Stimulated activated naive B cell treated with anti-CD40 and anti-IgM and Interleukin-4, amounts not matched to agents 10 μg/mL and 1 μg/mL and 100 μg/mL, for 72 hours (primary cell): ENCODE results near the gene CYP4F22.
"Not testable (repeated sequence)": the region's sequence is repeated elsewhere in the genome, so short reads cannot be mapped to it uniquely, and the experiment has no call there.

ENCODE experiments used
- ATAC-seq, 2 donors: fragments of 150-1000 bp; cut with Tn5 transposase; replicated peaks; 2 replicates each; pipeline ENCODE4 v1.10.0; 2021; ENCODE audit warnings: moderate library complexity in 1 of 2
- DNase-seq: peaks from one replicate; pipeline ENCODE4 v3.0.0; 2021
- H3K27ac Mint-ChIP-seq: one replicate; pipeline ENCODE4 v1.8.0; 2022; ENCODE audit warnings: mild to moderate bottlenecking, mixed read lengths
- H3K27me3 Mint-ChIP-seq, 2 donors: one replicate each; pipeline ENCODE4 v1.8.0; 2022; ENCODE audit warnings: mixed read lengths in 2 of 2
- H3K36me3 Mint-ChIP-seq, 2 donors: one replicate each; pipeline ENCODE4 v1.8.0; 2022; ENCODE audit warnings: mixed read lengths in 2 of 2, mild to moderate bottlenecking in 1 of 2
- H3K4me1 Mint-ChIP-seq, 2 donors: one replicate each; pipeline ENCODE4 v1.8.0; 2022; ENCODE audit warnings: mixed read lengths in 2 of 2, mild to moderate bottlenecking in 1 of 2
- H3K4me3 Mint-ChIP-seq, 2 donors: one replicate each; pipeline ENCODE4 v1.8.0; 2022; ENCODE audit warnings: mild to moderate bottlenecking in 2 of 2, mixed read lengths in 2 of 2, moderate library complexity in 1 of 2
- H3K9me3 Mint-ChIP-seq, 2 donors: one replicate each; pipeline ENCODE4 v1.8.0; 2022; ENCODE audit warnings: mixed read lengths in 2 of 2, mild to moderate bottlenecking in 1 of 2

CYP4F22 gene

DNA sequence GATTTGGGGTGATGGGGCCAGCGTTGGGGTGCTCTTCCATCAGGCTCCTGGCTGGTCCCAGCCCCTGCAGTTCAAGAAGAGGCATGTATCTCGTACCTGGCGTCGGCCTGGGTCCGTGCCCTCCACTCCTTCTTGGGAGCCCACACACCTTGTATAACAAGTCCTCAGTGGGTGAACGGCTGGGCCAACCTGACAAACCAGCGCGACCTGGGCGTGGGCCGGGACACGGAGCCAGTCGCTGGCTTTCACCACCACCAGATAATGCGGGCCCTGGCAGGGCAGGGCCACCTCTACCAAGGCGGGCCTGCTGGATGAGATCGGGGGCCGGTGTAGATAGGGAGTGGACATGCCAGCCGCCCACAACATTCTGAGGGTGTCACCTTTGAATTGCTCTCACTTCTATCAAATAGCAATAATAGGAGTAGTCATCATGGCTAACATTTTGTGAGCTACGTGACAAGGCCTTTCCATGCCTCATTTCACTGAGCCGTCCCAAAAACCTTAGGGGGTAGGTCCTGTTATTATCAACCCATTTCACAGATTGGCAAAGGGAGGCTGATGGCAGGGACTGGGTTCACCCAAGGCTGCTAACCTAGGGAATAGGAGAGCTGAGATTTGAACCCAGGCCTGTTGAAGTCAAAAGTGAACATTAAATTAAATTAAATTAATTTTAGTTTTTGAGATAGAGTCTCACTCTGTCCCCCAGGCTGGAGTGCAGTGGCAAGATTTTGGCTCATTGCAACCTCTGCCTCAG lies 3.5 kb downstream of the CYP4F22 start:
- Mint-ChIP-seq H3K27ac (no peak overlapping the region), H3K4me1 (peaks cover 11 to 23% of the 10 kb centered on the region in 2 donors), H3K9me3 (no peaks in the 10 kb centered on the region), H3K36me3 (peaks cover 0 to 4% of the 10 kb centered on the region in 2 donors), H3K27me3 (peaks cover 46 to 52% of the 10 kb centered on the region in 2 donors), H3K4me3 (no peak overlapping the region)
- ATAC-seq (no peak), DNase-seq (no peak)

DNA sequence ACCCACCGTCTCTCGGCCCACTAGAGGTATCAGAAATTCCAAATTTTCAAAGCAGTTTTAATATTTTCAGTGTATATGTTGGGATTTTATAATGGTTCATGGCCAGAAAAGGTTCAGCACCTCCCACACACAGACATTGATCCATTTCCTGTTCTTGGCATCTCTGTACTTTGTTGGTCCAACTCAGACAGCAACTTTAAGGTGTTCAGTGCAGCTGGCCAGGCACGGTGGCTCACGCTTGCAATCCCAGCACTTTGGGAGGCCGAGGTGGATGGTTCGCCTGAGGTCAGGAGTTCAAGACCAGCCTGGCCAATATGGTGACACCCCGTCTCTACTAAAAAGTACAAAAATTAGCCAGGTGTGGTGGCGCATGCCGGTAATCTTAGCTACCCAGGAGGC lies 6.9 kb downstream of the CYP4F22 start:
- not testable (repeated sequence) for H3K4me1 Mint-ChIP-seq, H3K27ac Mint-ChIP-seq, H3K9me3 Mint-ChIP-seq, H3K36me3 Mint-ChIP-seq, H3K4me3 Mint-ChIP-seq, ATAC-seq, DNase-seq
- peaks cover 31 to 39% of the 10 kb centered on the region in 2 donors for H3K27me3 Mint-ChIP-seq

DNA sequence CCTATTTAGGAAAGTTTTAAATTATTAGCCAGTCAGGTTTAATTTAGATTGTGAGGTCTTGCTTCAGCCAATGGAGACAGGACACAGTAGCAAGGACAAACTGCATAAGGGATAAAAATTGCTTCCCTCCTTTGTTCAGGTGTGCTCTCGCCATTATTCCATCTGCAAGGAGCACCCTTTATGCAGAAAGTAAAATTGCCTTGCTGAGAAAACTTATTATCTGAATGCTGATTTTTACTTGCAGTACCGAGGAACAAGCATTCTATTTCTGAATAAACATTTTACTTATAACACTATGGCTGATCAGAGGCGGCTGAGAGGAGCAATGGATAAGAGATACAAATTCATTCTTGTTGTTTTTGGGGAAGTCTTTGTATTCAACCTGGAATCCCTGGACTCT lies 8.0 kb downstream of the CYP4F22 start:
- peaks cover 0 to 7% of the 10 kb centered on the region in 2 donors for H3K4me1 Mint-ChIP-seq
- no peak for DNase-seq
- no peak for ATAC-seq
- H3K9me3 Mint-ChIP-seq: peaks cover 5% of the 10 kb centered on the region in 2 donors
- H3K27ac Mint-ChIP-seq: no peak overlapping the region
- H3K36me3 Mint-ChIP-seq: peaks cover 1 to 8% of the 10 kb centered on the region in 2 donors
- peaks cover 26 to 32% of the 10 kb centered on the region in 2 donors for H3K27me3 Mint-ChIP-seq
- H3K4me3 Mint-ChIP-seq: no peak overlapping the region

DNA sequence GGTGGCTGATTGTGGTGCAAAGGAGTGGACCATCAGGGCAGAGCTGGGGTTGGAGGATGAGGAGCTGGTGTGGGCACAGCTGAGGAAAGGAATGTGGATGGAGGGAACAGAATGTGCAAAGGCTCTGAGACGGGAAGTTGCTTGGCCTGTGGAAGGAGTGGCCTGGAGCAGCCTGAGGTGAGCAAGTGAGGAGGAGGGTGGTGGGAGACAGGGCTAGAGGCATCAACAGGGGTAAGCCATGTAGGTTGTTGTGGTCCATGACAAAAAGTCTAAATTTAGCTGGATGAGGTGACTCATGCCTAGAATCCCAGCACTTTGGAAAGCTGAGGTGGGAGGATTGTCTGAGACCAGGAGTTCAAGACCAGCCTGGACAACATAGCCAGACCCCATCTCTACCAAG lies 9.5 kb downstream of the CYP4F22 start:
- H3K36me3 Mint-ChIP-seq: peaks cover 1 to 8% of the 10 kb centered on the region in 2 donors
- H3K4me3 Mint-ChIP-seq: no peak overlapping the region
- peaks cover 19 to 28% of the 10 kb centered on the region in 2 donors for H3K27me3 Mint-ChIP-seq
- no peak for DNase-seq
- no peak for ATAC-seq
- peaks cover 0 to 7% of the 10 kb centered on the region in 2 donors for H3K4me1 Mint-ChIP-seq
- H3K27ac Mint-ChIP-seq: no peak overlapping the region
- peaks cover 5% of the 10 kb centered on the region in 2 donors for H3K9me3 Mint-ChIP-seq

DNA sequence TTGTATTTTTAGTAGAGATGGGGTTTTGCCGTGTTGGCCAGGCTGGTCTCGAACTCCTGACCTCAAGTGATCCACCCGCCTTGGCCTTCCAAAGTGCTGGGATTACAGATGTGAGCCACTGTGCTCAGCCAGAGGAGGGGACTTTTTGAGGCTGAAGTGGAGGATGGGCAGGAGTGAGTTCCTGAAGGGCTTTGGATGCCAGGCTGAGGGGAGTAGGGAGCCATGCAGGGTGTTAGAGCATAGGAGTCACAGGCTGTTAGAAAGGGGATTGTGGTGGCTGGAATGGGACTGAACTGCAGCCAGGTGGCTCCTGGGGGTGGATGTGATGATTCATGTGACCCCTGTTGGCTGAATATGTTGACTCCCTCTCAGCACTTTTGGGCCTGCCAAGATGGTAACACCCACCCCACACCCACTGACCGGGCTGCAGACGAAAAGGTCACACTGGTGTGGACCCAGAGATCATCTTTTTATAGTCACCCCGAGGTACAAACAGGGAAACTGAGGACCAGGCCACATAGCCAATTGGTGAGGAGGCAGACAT lies 11.2 kb downstream of the CYP4F22 start:
- Mint-ChIP-seq H3K4me1 (peaks cover 0 to 4% of the 10 kb centered on the region in 2 donors), H3K27ac (no peak overlapping the region), H3K9me3 (peaks cover 5% of the 10 kb centered on the region in 2 donors), H3K36me3 (peaks cover 1 to 5% of the 10 kb centered on the region in 2 donors), H3K27me3 (peaks cover 30 to 37% of the 10 kb centered on the region in 2 donors), H3K4me3 (no peak overlapping the region)
- DNase-seq (no peak), ATAC-seq (no peak)

DNA sequence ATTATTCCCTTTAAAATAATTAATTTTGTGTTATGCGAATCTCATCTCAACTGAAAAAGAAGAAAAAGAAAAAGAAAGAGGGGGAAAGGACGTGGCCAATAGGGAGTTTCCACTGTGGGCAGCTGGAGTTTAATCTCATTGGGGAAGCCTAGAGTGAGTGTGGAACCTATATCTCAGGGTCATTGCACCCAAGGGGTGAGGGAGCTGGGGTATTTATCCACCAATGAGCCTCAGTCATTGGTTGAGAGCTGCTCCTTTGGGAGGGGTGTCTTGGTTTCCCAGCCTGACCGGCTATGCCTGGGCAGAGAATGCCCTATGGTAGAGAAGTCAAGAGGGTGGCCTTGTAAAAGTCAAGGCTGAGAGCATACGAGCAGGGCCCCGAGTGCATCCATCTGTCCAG lies 16.5 kb downstream of the CYP4F22 start:
- peaks cover 2 to 3% of the 10 kb centered on the region in 2 donors for H3K9me3 Mint-ChIP-seq

DNA sequence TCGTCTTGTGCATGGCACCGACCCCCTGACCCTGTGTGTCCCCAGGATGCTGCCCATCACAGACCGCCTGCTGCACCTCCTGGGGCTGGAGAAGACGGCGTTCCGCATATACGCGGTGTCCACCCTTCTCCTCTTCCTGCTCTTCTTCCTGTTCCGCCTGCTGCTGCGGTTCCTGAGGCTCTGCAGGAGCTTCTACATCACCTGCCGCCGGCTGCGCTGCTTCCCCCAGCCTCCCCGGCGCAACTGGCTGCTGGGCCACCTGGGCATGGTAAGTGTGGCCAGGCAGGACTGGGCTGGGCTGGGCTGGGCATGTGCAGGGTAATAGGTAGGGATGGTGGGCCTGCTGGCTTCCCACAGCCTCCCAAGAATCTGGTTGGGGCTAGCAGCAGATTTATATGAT lies 17.0 kb downstream of the CYP4F22 start:
- DNase-seq (no peak), ATAC-seq (no peak)
- peaks cover 30 to 35% of the 10 kb centered on the region in 2 donors for H3K27me3 Mint-ChIP-seq
- H3K4me1 Mint-ChIP-seq: no peaks in the 10 kb centered on the region
- H3K4me3 Mint-ChIP-seq: no peak overlapping the region
- H3K27ac Mint-ChIP-seq: no peak overlapping the region
- peaks cover 3 to 4% of the 10 kb centered on the region in 2 donors for H3K9me3 Mint-ChIP-seq
- peaks cover under 1 to 5% of the 10 kb centered on the region in 2 donors for H3K36me3 Mint-ChIP-seq

More for the DNA sequence above, 16.5 kb downstream of the CYP4F22 start:
- Mint-ChIP-seq H3K4me1 (no peaks in the 10 kb centered on the region), H3K27me3 (peaks cover 29 to 35% of the 10 kb centered on the region in 2 donors), H3K27ac (no peak overlapping the region), H3K4me3 (no peak overlapping the region), H3K36me3 (peaks cover 0 to 4% of the 10 kb centered on the region in 2 donors)
- DNase-seq: no peak
- ATAC-seq: no peak

DNA sequence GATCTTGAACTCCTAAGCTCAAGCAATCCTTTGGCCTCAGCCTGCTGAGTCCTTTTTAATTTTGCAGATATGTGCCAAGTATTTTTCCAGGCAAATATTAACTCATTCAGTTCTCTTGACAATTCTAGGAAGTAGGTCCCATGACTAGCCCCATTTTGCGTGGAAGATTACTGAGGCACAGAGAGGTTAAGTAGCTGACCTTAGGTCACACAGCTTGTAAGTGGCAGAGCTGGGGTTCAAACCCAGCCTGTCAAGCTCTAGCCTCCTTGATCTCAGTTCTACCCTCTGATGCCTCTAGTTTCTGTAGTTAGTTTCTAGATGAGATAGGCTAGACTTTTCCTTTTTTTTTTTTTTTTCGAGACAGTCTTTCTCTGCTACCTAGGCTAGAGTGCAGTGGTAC lies 18.1 kb downstream of the CYP4F22 start:
- ATAC-seq (no peak), DNase-seq (no peak)
- peaks cover 33 to 39% of the 10 kb centered on the region in 2 donors for H3K27me3 Mint-ChIP-seq
- peaks cover 3 to 8% of the 10 kb centered on the region in 2 donors for H3K36me3 Mint-ChIP-seq
- H3K27ac Mint-ChIP-seq: no peak overlapping the region
- no peaks in the 10 kb centered on the region for H3K4me1 Mint-ChIP-seq
- H3K9me3 Mint-ChIP-seq: peaks cover 6 to 7% of the 10 kb centered on the region in 2 donors
- H3K4me3 Mint-ChIP-seq: no peak overlapping the region

DNA sequence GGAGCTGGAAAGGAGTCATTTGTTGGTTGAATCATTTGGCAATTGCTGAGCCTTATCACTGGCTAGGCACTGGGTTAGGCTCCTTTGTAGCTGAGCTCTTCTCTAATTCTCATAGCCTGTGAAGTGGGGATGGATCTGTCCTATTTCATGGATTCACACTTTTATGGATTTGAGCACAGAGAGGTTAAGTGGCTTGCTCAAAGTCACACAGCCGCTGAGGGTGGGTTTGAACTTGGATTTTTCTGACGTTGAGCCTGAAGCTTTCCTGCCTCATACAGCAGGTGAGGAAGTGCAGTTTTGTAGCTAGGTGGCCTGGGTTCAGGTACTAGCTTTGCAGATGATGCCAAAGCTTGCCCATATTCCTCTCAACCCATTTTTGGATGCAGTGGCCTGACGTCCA lies 19.4 kb downstream of the CYP4F22 start:
- Mint-ChIP-seq H3K4me3 (no peak overlapping the region), H3K4me1 (peaks cover 0 to 2% of the 10 kb centered on the region in 2 donors), H3K36me3 (peaks cover 3 to 8% of the 10 kb centered on the region in 2 donors), H3K9me3 (peaks cover 6 to 7% of the 10 kb centered on the region in 2 donors), H3K27me3 (peaks cover 39 to 46% of the 10 kb centered on the region in 2 donors), H3K27ac (no peak overlapping the region)
- ATAC-seq: no peak
- DNase-seq: no peak

DNA sequence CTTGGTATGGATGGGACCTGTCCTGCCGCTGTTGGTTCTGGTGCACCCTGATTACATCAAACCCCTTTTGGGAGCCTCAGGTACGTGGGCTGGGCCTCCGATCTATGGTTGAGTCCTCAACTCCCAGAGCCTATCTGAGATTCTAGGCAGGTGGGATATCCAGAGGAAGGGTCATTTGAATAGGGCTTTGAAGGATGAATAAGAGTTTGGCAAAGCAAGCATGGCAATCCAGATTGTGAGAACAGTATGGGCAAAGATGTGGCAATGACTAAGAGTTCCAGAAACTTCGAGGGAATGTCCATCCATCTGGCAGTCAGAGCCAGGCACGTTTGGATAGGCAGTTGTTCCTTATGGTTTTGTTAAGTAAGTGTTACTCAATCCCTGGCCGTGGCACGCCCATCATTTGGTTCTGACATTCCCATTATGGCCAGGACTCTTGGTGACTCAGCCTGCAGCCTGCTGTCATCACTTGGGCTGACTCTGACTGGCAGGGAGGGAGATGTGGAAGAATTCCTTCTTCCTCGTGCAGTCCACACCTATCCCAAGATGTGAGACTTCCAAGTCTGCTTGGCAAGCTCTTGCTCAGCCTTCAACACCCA lies 21.5 kb downstream of the CYP4F22 start:
- peaks cover 6 to 7% of the 10 kb centered on the region in 2 donors for H3K9me3 Mint-ChIP-seq
- no peak overlapping the region for H3K4me3 Mint-ChIP-seq
- no peak overlapping the region for H3K27ac Mint-ChIP-seq
- no peak for ATAC-seq
- H3K4me1 Mint-ChIP-seq: peaks cover 2 to 9% of the 10 kb centered on the region in 2 donors
- peaks cover 31 to 41% of the 10 kb centered on the region in 2 donors for H3K27me3 Mint-ChIP-seq
- peaks cover 3 to 8% of the 10 kb centered on the region in 2 donors for H3K36me3 Mint-ChIP-seq
- no peak for DNase-seq

DNA sequence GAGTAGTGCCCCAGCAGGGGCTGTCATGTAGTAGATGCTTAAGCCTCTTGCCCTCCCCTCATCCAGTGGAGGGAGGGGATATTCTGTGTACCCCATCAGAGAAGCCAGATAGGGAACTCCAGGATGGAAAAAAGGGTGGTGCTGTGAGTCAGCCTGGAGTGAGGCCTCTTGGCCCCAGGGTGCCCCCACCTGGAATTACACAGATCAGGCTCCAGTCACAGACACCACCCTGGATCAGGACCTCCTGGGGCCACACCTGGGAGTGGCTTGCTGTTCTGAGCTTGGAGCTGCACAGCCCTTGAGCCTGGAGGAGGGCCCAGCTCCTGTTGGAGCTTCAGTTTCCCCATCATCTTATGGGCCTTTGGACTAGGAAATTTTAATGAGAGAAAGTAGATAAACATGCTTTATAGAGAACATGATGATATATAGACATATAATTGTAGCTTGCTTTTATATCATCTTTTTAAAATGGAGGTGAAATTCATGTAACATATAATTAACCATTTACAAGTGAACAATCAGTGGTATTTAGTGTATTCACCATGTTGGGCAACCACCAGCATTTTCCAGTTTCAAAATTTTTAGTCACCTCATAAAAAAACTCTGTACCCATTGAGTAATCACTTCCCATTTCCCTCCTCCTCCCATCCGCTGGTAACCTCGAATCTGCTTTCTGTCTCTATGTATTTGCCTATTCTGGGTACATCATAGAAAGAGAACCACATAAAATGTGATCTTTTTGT lies 24.6 kb downstream of the CYP4F22 start:
- DNase-seq (no peak), ATAC-seq (peak in 1 of 2 donors; percentile 59)
- Mint-ChIP-seq H3K36me3 (peaks cover 3 to 8% of the 10 kb centered on the region in 2 donors), H3K27me3 (peaks cover 41 to 52% of the 10 kb centered on the region in 2 donors), H3K4me3 (no peak overlapping the region), H3K4me1 (peaks cover 2 to 9% of the 10 kb centered on the region in 2 donors), H3K27ac (no peak overlapping the region), H3K9me3 (peaks cover 6 to 7% of the 10 kb centered on the region in 2 donors)

DNA sequence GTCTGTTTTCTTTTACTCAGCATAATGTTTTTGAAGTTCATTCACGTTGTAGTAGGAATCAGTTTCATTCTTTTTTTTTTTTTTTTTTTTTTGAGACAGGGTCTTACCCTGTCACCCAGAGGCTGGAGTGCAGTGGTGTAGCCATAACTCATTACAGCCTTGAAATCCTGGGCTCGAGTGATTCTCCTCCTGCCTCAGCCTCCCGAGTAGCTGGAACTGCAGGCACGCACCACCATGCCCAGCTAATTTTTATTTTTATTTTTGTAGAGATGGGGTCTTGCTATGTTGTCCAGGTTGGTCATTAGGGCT lies 25.2 kb downstream of the CYP4F22 start:
- not testable (repeated sequence) for H3K4me1 Mint-ChIP-seq, H3K9me3 Mint-ChIP-seq, DNase-seq, H3K4me3 Mint-ChIP-seq, H3K36me3 Mint-ChIP-seq, H3K27ac Mint-ChIP-seq
- peak in 1 of 2 donors; percentile 10 for ATAC-seq
- peaks cover 42 to 54% of the 10 kb centered on the region in 2 donors for H3K27me3 Mint-ChIP-seq

DNA sequence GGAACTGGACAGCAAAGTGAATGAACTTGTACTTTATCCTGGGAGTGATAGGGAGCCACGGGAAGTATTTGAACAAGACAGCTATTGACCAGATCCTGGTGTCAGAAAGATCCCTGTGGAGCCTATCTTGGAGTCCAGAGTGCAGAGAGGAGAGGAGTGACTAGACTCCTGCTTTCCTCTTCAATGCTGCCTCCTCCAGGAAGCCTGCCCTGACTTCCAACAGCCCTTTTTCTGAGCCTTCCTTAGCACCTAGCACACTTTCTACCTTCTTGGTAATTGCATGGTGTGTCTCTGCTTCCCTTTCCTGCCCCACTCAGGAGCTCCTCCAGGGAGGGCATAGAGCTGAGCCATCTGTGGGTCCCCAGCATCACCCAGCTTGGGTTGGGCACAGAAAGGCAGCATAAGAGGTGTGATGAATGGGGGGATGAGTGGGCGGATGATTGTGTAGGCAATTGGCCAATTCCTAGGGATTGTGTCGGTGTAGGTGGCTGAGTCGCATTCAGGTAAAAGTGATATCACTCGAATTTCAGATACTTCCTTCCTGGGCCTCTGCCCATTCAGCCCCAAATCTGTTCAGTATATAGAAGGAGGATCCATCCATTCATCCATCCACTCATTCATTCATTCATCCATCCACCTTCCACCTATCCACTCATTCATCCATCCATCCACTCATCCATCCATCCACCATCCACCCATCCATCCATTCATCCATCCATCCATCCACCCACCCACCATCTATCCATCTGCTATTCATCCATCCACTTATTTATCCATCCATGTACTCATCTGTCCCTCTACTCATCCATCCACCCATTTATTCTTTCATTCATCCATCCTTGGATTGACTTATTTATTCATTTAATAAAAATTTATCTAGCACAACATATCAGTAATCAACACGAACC lies 26.9 kb downstream of the CYP4F22 start:
- no peak for ATAC-seq

More for the DNA sequence above, 26.9 kb downstream of the CYP4F22 start:
- Mint-ChIP-seq H3K4me3 (no peak overlapping the region), H3K9me3 (peaks cover 6 to 7% of the 10 kb centered on the region in 2 donors), H3K4me1 (peaks cover 4 to 9% of the 10 kb centered on the region in 2 donors), H3K36me3 (peaks cover 3 to 4% of the 10 kb centered on the region in 2 donors), H3K27me3 (peaks cover 41 to 51% of the 10 kb centered on the region in 2 donors), H3K27ac (no peak overlapping the region)
- no peak for DNase-seq
